WTC11 (cell line): ENCODE data around the gene GDPGP1. TPM values are rescaled to one million over a fixed set of nuclear protein-coding genes. Genes with fewer than 3 reads are reported as not detected.

ENCODE experiments used
- ATAC-seq: fragments of 200-7000 bp; cut with Tn5 transposase; 2 replicates; pipeline ENCODE4 v1.10.0; 2021; ENCODE audit warnings: mild to moderate bottlenecking, moderate library complexity
- CTCF ChIA-PET: fragments of 300-600 bp; sonication (Branson Sonifier 250); formaldehyde crosslinking; loops from one replicate; lab custom pipeline; 2021; ENCODE audit warnings: antibody characterized with exemption; lab: Charles Lee
- POLR2A ChIA-PET: fragments of 350-600 bp; sonication (Branson Sonifier 250); formaldehyde crosslinking; loops from one replicate; lab custom pipeline; 2021; ENCODE audit warnings: antibody characterized with exemption; lab: Charles Lee
- DNase-seq: peaks from one replicate; pipeline ENCODE4 v3.0.0; 2021; ENCODE audit warnings: low spot score
- H3K27ac Mint-ChIP-seq: 2 replicates; pipeline ENCODE4 v1.8.0; 2021; ENCODE audit warnings: mixed read lengths
- H3K27me3 Mint-ChIP-seq: 2 replicates; pipeline ENCODE4 v1.8.0; 2021; ENCODE audit warnings: low read depth, mild to moderate bottlenecking, moderate library complexity, mixed read lengths
- H3K36me3 Mint-ChIP-seq: 2 replicates; pipeline ENCODE4 v1.8.0; 2021; ENCODE audit warnings: mixed read lengths
- H3K4me1 Mint-ChIP-seq: 2 replicates; pipeline ENCODE4 v1.8.0; 2022; ENCODE audit warnings: mixed read lengths
- H3K4me3 Mint-ChIP-seq: 2 replicates; pipeline ENCODE4 v1.8.0; 2021; ENCODE audit warnings: mild to moderate bottlenecking, moderate library complexity, mixed read lengths
- H3K9me3 Mint-ChIP-seq: 2 replicates; pipeline ENCODE4 v1.8.0; 2021; ENCODE audit warnings: mixed read lengths
- FOXK1 ChIP-seq: sonication (generic); formaldehyde crosslinking; IDR thresholded peaks from 2 replicates; pipeline ENCODE4 v1.8.0; 2022; ENCODE audit warnings: mild to moderate bottlenecking, moderate library complexity, missing genetic modification reagents
- NR1H2 ChIP-seq: sonication (generic); formaldehyde crosslinking; IDR thresholded peaks from 2 replicates; pipeline ENCODE4 v1.9.0; 2021; ENCODE audit warnings: mild to moderate bottlenecking, moderate library complexity, missing genetic modification reagents
- RORB ChIP-seq: fragments of 250-450 bp; sonication (Bioruptor Pico); IDR thresholded peaks from 2 replicates; pipeline ENCODE4 v1.9.0; 2021; ENCODE audit warnings: mild to moderate bottlenecking
- SMAD3 ChIP-seq: sonication (generic); formaldehyde crosslinking; IDR thresholded peaks from 2 replicates; pipeline ENCODE4 v1.8.0; 2022; ENCODE audit warnings: missing genetic modification reagents, mild to moderate bottlenecking, borderline replicate concordance
- SP1 ChIP-seq: sonication (generic); formaldehyde crosslinking; conservative IDR thresholded peaks from 2 replicates; pipeline ENCODE4 v1.8.1; 2022; ENCODE audit warnings: missing genetic modification reagents
- STAT6 ChIP-seq: sonication (generic); formaldehyde crosslinking; conservative IDR thresholded peaks from 2 replicates; pipeline ENCODE4 v1.8.1; 2023; ENCODE audit warnings: mild to moderate bottlenecking, low read depth, missing genetic modification reagents, moderate library complexity
- TCF7 ChIP-seq: sonication (generic); formaldehyde crosslinking; IDR thresholded peaks from 2 replicates; pipeline ENCODE4 v1.8.0; 2022; ENCODE audit warnings: mild to moderate bottlenecking, low read depth, missing genetic modification reagents, moderate library complexity
- TEAD1 ChIP-seq: sonication (generic); formaldehyde crosslinking; IDR thresholded peaks from 2 replicates; pipeline ENCODE4 v1.8.0; 2022; ENCODE audit warnings: mild to moderate bottlenecking, missing genetic modification reagents
- ZNF219 ChIP-seq: sonication (generic); formaldehyde crosslinking; IDR thresholded peaks from 2 replicates; pipeline ENCODE4 v1.8.0; 2023; ENCODE audit warnings: missing genetic modification reagents, mild to moderate bottlenecking, borderline replicate concordance
- ZNF281 ChIP-seq: sonication (generic); formaldehyde crosslinking; IDR thresholded peaks from 2 replicates; pipeline ENCODE4 v1.8.0; 2023; ENCODE audit warnings: mild to moderate bottlenecking, missing genetic modification reagents
- ZNF671 ChIP-seq: fragments of 250-450 bp; sonication (Bioruptor Pico); IDR thresholded peaks from 2 replicates; pipeline ENCODE4 v1.8.0; 2021; ENCODE audit warnings: mild to moderate bottlenecking
- total RNA-seq: library from RNA; stranded (reverse); gene quantifications from 3 replicates; pipeline ENCODE4 v1.2.3, GENCODE V29; 2021
- TF ChIP-seq, protein P1 (sequence below): fragments of 250-450 bp; sonication (Bioruptor Pico); IDR thresholded peaks from 2 replicates; pipeline ENCODE4 v1.8.0; 2021; ENCODE audit warnings: mild to moderate bottlenecking

Gene GDPGP1
- total RNA-seq, 1 experiment from 2014 or later = 2.6 TPM

- no peak for TF ChIP-seq ZNF281 (CRISPR knock-in tag)
- no peak for TF ChIP-seq ZNF671 (CRISPR knock-in tag)
- TF ChIP-seq TEAD1 = no peak
- no peak for TF ChIP-seq STAT6 (CRISPR knock-in tag)
- no peak for TF ChIP-seq NR1H2 (CRISPR knock-in tag)
These were observed 20.2 kb upstream of the GDPGP1 start (continued) for GRCh38 chr15:90213818-90214204.

GRCh38 chr15:90214553-90215196, 19.3 kb upstream of the GDPGP1 start:
- Mint-ChIP-seq H3K27ac (no peak overlapping the region), H3K4me3 (no peak overlapping the region), H3K27me3 (no peaks in the 10 kb centered on the region), H3K9me3 (no peaks in the 10 kb centered on the region), H3K36me3 (no peaks in the 10 kb centered on the region; the same call in 1 of the 2 replicates), H3K4me1 (peaks cover 12% of the 10 kb centered on the region)
- ChIA-PET POLR2A (interaction anchor here (0.6 to 0.7 kb wide), 3 partner anchors 9 to 54 kb away, joined by 3 to 6 read pairs (median 4); no protein-coding TSS in a partner anchor), CTCF (interaction anchor here (0.5 to 6.5 kb wide), 28 partner anchors 9 to 672 kb away, joined by 3 to 62 read pairs (median 4); partner anchors contain the start of genes CIB1, GDPGP1, IDH2 and SEMA4B)
- no peak for DNase-seq
- no peak for TF ChIP-seq ZNF219
- TF ChIP-seq SP1 (CRISPR knock-in tag) = no peak
- no peak for TF ChIP-seq FOXK1 (CRISPR knock-in tag)
- no peak for TF ChIP-seq TCF7 (CRISPR knock-in tag)
- ATAC-seq = peak; percentile 43; the same call in 1 of the 2 replicates

DNA sequence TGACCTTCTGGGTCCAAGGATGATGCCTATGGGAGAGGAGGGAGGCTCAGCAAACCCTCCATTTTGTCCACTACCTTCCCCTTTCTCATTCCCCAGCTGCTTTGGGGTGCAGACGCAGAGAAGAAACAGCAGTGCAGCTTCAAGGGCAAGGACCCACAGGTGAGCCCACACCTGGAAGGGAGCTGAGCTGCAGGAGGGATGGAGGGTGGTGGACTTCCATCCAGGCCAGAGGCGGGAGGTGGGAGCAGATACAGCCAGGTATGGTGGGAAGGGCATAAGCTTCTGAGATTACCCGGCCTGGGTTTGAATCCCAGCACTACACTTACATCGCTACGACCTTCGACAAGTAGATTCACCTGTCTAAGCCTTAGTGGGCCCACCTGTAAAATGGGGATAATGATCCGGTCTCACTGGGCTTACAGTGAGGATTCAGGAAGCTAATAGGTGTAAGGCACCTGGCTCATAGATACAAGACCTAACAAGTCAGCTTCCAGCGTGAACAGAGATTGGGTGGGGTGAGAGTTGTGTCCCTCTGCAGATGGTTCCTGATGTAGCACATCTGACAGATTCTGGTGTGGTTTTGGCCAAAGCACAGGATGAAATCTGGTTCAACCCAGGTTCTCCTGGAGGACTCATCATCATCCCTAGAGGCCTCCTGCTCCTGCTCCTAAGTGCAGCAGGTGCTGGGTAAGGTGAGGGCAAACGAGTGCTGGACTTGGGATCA, 16.2 kb upstream of the GDPGP1 start:
- Mint-ChIP-seq H3K36me3 (peaks cover 7% of the 10 kb centered on the region), H3K9me3 (no peaks in the 10 kb centered on the region), H3K27ac (peak overlapping the region; percentile 33; the same call in 1 of the 2 replicates), H3K27me3 (no peaks in the 10 kb centered on the region), H3K4me1 (peaks cover 10% of the 10 kb centered on the region), H3K4me3 (no peak overlapping the region)
- ChIA-PET POLR2A (no interaction called here), CTCF (interaction anchor here (0.9 to 6.5 kb wide), 4 partner anchors 16 to 74 kb away, joined by 3 to 62 read pairs (median 9); partner anchors contain the start of gene SEMA4B)
- DNase-seq (no peak), ATAC-seq (no peak)
- TF ChIP-seq RORB (CRISPR knock-in tag) (no peak), SMAD3 (CRISPR knock-in tag) (no peak)
- TF ChIP-seq, protein P1, sequence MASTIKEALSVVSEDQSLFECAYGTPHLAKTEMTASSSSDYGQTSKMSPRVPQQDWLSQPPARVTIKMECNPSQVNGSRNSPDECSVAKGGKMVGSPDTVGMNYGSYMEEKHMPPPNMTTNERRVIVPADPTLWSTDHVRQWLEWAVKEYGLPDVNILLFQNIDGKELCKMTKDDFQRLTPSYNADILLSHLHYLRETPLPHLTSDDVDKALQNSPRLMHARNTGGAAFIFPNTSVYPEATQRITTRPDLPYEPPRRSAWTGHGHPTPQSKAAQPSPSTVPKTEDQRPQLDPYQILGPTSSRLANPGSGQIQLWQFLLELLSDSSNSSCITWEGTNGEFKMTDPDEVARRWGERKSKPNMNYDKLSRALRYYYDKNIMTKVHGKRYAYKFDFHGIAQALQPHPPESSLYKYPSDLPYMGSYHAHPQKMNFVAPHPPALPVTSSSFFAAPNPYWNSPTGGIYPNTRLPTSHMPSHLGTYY (CRISPR knock-in tag) = no peak
